RCC 7860 (cell line): ENCODE results near the gene PGAM2.
"Not testable (repeated sequence)": the region's sequence is repeated elsewhere in the genome, so short reads cannot be mapped to it uniquely, and the experiment has no call there.

Experiments
- DNase-seq: peaks from one replicate; pipeline ENCODE4 v3.0.0-alpha.2; 2015; ENCODE audit warnings: low spot score
- FAIRE-seq: peaks from 2 replicates; lab custom pipeline; 2012; peaks lifted over from hg19 to GRCh38; lab: Jason Lieb, UNC

PGAM2 gene

DNA sequence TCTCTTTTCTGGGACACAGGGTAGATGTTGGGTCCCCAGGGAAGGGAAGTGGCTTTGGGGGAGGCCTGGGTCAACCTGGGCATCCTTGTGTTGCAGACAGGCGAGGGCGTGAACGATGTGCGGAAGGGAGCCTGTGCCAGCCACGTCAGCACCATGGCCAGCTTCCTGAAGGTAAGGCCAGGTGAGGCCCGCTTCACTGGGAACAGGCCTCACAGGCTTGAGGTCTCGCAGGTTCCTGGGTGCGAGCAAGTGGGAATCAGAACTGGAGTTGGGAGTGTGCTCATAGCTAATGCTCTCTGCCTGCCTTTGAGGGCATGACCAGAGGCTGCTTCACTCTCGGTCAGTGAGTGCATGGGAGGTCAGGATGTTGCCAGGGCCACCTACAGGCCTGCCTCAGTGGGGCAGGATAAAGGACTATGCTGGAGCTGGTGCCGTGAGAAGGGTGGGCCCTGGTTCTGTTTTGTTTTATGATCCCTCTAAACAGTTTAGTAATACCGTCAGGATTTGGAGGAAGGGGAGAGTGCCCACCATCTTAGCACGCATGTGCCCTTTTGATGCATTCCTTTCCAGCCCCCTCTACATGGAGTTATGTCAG lies 12.5 kb downstream of the PGAM2 start:
- DNase-seq (no peak), FAIRE-seq (no peak)

DNA sequence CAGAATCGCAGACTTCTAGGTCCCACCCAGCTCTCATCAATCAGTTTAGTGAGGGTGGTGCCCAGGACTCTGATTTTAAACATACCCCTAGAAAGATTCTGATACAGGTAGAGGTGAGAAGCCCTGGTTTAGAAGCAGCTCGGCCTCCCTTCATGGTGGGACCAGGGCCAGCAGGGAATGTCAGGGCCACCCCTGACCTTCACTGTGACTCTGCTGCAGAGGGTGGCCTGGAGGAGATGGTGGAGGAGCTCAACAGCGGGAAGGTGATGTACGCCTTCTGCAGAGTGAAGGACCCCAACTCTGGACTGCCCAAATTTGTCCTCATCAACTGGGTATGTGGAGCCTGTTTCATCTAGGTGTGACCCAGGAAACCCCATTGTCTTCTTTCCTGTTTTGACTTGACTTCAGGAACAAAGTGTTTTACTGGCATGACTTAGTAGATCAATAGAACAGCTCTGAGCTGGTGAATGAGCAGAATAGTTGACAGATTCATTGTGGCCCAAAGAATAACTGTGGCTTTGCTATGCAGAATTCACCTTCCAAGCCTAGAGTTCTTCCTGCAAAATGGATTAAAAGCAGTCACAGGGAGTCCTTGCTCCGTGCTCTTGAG lies 13.7 kb downstream of the PGAM2 start:
- FAIRE-seq (no peak), DNase-seq (no peak)

DNA sequence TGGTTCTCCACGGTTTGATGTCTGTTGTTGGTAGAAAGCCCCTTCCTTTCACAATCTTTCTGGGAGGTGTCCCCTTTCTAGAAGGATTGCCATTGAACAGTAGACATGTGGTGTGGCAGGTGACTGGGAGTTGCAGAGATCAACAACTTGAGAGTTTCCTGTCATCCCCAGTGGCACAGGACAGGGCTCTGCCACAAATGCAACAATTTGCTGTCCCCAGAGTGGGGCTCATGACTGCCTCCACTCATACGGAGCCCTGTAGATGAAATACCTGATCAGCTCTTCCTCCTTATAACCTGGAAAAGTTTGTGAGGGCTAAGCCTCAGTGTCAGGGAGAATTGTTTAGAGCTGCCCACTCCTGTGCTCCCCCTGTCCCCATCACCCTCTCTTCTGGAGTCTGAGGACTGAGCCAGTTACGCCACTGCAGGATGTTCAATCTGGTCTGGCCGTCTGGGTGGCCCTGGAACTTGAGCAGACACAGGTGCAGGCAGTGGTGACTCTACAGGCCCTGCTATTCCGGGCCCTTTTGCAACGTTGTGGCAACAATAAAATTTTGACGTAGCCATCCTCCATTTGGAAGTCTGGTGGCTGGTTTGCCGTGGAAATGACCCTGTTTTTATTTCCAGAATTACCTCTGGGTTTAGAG lies 14.3 kb downstream of the PGAM2 start:
- FAIRE-seq (no peak), DNase-seq (no peak)

DNA sequence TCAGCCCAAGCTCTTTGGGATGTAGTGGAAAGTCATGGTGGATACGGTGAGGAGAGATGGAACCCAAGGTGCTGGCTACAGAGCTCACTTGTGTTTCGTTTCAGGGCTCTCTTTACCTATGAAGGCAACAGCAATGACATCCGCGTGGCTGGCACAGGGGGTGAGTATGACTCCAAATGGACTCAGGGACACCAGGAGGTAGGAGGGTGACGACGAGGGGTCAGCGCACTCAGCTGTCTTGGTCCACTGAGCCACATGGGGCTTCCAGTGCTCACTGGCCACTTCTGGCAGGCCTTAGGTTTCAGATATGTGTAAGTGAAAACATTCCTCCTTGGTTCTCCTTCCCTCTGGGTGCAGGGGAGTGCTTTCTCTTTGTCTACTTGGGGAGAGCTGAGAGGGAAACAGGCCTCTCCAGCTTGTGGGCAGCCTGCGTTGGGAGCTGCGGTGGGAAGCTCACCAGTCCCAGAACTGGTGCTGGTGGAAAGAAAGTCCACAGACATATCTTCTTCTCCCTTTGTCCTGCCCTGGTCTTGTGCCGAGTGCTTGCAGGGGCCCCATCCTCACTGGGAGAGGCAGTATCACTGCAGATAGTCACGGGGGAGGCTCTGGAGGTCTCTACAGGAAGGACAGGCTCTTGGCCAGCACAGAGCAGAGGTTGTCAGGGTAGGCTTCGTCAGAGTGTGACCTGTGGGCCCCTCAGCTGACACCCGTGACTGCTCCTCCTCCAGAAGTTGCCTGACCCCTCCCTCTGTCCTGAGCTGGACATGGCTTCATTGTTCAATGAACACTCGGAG lies 15.0 kb downstream of the PGAM2 start:
- no peak for FAIRE-seq
- no peak for DNase-seq

DNA sequence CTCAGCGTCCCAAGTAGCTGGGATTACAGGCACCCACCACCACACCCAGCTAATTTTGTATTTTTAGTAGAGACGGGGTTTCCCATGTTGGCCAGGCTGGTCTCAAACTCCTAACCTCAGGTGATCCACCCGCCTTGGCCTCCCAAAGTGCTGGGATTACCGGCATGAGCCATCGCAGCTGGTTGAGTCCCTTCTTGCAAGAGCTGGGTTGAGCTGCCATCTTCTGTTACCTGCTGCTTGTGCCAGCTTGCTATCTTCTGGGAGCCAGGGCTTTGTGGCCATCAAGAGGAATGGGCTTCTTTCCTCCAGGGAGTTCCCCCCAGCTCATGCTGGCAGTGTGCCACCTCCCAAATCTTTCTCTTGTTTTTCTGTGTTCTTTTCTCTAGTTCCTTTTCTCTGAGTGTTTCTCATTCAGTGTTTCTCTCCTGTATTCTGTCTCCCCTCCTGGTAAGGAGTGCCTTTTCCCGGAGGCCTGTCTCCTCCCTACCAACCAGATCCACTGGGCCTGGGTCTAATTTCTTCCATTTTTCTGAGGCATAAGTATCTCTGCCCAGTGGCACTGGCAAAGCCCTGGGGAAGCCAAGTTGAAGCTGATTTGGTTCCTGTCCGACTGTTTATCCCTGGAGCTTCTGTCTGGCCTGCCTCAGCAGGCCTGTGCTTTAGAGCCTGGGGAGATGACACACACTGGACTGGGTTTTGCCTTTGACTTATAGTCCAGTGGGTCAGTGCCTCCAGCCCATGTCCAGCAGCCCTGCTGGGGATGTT lies 17.2 kb downstream of the PGAM2 start:
- FAIRE-seq, result no peak
- no peak for DNase-seq

DNA sequence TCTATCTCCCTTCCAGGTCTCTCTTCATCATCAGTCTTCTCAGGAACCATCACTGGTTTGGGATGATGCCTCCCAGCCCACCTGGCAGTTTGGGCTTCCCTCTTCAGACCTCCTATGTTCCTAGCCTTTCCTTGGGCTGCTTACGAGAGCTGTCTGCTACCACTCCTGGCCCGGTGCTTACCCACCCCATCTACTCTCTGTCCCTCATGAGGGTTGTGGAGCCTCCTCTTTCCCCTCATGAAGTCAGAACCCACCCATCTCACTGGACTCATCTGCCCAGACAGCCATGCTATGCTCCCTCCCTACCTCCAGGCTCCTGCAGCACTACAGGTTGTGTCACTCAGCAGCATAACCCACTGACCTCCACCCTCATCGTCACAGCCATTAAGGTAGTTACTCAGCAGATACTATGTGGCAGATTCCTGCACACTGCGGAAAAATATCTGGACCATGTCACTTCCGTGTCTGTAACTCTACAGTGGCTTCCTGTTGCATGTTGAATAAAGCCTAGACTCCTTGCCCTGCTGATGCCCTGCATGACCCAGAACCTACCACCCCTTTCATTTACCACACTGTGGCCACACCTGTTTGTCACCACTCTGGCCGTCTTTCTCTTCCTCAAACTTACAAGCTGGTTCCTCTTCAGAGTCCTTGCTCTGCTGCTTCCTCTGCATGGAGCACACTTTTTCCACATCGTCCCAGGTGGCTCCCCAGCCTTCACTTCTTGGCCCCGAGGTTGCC lies 18.9 kb downstream of the PGAM2 start:
- DNase-seq (no peak), FAIRE-seq (no peak)

DNA sequence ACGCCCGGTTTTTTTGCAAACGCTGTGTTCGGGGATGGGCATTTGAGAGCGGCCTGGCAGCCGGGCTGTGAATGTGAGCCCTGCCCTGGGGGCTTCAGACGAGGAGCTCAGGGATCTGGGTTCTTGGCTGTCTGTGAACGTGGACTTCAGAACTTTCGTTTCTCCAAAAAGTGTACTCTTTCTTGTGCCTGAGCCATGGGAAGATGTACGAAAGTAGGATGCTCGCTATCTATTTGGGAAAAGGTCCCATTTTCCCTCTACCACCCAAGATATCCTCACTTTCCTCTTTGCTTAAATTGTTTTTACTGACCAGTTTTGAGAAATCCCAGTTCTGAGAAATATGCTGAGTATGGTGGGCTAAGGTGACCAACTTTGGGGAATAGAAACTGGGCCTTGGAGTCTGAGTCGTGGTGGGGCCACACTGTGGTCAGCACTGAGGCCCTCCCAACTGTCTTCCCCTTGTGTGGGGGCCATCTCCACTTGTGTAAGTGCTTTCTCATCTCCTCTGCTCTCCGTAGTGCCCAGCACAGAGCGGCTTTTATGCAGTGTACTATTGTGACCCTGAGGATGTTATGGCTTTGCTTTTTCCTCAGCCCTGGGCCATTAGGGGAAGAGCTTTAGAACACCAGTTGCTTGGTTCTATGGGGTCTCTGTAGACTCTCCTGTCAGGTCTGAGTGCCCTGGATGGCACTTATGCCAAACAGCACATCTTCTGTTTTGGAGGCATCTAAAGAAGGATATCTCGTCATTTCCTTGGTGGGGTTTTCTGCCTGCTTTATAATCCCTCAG lies 19.9 kb downstream of the PGAM2 start:
- FAIRE-seq, result no peak
- DNase-seq, result no peak

DNA sequence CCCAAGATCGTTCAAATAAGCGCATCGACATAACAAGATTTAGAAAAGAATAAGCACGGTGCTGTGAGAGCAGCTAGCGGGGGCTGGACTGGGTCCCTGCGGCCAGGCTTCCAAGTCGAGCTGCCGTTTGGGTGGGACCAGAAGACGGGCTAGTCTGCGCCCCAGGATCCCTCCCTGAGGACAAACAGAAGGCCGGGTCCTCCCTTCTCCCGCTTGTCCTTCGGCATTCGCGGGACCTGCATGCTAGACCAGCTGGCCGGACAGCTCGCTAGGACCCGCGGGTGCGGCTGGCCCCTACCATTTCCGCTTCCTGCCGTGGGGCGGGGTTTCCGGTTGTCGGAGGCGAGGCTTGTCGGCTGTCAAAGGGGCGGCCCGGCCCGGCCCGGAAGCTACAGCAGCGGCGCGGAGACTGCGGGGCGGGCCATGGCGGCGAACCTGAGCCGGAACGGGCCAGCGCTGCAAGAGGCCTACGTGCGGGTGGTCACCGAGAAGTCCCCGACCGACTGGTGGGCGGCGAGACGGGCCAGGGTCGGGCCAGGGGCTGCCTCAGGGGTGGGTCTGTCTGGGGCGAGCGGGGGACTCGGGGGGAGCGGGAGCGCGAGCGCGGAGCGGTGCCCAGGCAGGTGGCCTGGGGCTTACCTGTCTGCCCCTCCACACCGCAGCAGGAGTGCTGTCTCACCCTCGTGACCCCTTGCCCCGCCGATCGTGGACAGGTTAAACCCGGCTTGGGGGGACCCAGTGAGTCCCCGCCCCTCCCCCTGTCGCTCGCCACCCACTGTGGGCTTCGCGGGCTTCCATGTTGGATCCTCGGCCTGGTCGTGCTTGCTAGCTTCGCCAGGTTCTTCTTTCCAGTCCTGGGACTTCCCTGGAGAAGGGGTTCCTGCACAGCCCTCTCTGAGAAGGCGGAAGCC lies 20.8 kb downstream of the PGAM2 start, which contains the start of gene DBNL:
Gene DBNL (plus strand): TSS at position 388 of the 911 bp plus-strand sequence. CDS start 36 bp downstream, at position 424.
- no peak for FAIRE-seq
- peak; percentile 77 for DNase-seq

DNA sequence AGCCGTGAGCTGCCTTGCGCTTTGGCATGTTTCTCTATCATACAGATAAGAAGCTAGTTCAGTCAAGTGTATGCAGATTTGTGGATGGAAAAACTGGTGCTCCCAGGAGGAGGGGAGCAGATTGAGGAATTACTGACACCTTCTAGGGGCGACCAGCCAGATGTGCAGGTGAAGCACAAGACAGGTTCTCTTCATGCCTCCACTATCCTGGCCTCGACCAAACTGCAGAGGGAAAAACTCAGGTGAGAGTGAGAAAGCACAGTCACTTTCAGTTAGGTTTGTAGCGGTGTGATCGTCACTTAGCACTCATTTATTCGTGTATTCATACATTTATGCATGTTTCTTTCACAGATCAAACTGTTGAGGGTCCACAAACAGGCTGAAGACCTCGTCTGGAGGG lies 21.5 kb downstream of the PGAM2 start:
- no peak for DNase-seq
- no peak for FAIRE-seq

DNA sequence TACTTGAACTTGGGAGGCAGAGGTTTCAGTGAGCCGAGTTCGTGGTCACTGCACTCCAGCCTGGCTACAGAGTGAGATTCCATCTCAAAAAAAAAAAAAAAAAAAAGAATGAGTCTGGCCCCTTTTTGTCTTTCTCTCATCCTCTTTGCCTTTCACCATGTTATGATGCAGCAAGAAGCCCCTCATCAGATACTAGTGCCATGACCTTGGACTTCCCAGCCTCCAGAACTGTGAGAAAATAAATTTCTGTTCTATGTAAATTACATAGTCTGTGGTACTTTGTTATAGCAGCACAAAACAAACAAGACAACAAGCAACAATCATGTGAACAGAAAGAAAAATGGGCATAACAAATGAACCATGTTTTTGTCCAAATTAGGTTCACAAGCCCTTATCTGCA lies 23.1 kb downstream of the PGAM2 start:
- DNase-seq, result no peak
- FAIRE-seq, result no peak

DNA sequence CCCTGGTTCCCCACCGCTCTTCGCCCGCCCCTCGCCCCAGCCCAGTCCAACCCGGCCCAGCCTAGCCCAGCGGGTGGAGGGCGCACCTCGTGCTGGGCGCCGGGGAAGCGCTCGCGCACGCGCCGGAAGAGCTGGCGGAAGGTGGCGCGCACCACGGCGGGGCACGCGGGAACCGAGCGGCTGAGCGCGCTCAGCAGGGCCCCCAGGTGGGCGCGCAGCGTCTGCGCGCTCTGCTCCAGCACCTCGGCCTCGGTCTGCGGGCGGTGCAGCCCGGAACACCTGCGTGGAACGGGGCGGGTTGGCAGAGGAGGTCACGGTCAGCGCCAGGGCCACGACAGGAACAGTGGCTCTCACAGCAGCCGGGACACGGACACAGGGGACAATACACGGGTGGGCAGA lies 24.9 kb downstream of the PGAM2 start:
- not testable (repeated sequence) for DNase-seq

DNA sequence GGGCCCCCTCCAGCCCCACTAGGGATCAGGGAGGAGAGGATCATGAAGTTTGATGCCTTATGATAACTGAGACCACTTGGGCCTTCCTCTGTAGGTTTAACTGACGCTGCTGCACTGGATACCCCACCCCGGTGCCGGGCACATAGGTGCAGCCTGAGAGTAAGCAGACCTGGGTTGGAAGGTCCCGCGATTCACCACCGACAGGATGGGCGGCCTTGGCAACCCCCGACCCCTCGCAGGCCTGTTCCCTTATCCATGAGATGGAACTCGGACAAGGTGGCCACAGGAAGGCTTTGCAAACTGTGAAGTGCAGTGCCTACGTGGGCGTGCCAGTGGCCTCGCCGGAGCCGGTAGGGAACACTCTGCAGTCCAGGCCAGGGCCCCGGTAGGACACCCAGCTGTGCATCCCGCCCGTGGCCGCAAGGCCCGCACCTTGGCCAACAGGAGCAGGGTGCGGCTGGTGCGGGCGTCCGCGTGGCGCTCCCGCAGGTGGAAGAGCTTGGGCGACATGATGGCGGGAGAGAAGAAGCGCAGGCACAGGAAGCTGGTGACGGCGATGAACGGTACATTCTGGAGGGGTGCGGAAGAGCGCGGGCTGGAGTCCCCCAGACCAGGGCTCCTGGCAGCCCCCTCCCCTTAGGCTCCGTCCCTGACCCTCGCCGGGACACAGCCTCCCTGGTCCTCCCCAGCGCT lies 25.4 kb downstream of the PGAM2 start:
- DNase-seq, FAIRE-seq: not testable (repeated sequence)

More for the DNA sequence above, 24.9 kb downstream of the PGAM2 start:
- not testable (repeated sequence) for FAIRE-seq

DNA sequence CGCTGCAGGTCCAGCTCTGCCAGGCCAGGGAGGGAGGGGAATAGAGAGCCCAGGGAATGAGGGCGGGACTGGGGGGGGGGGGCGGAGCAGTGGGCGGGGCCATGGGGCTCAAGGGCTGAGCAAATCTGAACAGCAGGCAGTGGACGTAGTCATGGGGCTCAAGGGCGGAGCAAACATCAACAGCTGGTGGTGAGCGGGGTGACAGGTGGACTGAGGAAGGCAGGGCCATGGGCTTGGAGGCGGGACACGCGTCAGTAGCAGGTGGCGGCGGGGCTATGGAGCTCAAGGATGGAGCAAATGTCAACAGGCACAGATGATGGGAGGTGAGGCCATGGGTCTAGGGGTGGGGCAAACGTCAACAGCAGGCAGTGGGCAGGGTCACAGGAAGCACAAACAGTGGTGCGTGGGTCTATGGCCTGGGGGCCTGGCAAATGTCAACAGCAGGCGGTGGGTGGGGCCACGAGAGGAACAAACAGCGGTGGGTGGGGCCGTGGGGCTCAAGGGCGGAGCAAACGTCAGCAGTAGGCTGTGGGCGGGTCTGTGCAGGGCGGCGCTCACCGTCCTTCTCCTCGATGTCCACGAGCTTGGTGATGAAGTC lies 26.3 kb downstream of the PGAM2 start:
- not testable (repeated sequence) for FAIRE-seq, DNase-seq

DNA sequence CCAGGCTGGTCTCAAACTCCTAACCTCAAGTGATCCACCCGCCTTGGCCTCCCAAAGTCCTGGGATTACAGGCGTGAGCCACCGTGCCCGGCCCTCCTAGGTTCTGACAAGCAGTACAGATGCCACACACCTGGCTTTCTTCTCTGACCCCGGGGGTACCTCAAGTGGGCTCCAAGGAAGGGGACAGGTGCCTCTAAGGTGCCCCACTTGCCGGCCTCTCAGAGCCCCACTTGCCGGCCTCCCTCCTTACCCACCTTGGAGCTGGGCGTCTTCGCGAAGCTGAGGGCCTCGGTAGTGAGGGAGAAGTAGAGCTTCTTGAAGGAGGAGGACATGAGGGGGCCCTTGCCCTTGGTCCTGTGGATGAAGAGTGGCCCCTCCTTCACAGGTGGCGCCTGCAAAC lies 26.8 kb downstream of the PGAM2 start:
- not testable (repeated sequence) for FAIRE-seq, DNase-seq

DNA sequence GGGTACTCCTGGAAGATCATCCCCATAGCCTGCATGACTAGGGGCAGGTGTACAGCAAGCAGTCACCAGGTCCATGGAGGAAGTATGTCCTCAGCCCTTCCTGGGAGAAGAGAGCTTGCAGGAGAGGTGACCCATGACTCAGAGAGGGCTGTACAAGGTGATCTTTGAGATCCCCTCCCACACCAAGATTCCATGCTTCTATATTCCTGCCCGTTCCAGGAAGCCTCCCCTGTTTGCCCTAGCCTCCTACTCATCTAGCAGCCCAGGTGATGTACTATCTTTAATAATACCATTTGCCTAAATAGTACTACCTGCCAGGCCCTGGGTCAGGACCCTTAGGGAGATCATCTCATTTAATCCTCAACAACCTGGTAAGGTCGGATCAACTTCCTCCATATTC lies 27.4 kb downstream of the PGAM2 start:
- not testable (repeated sequence) for DNase-seq, FAIRE-seq

DNA sequence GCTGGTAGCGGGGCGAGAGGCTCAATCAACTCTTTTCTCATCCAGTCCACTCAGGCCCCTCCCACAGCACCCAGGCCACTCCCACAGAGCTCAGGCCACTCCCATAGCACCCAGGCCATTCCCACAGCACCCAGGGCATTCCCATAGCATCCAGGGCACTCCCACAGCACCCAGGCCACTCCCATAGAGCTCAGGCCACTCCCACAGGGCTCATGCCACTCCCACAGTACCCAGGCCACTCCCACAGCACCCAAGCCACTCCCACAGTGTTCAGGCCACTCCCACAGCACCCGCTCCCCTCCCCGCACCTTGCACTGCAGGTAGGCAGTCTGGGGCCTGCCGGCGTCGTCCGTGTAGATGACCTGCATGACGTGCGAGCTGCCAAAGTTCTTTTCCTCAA lies 29.0 kb downstream of the PGAM2 start:
- FAIRE-seq, DNase-seq: not testable (repeated sequence)
